Fibroblast of skin of left quadriceps (primary cell): ENCODE results near the gene CRB2.

ENCODE experiments used
- DNase-seq, 2 experiments: peaks; one replicate each; pipeline ENCODE4 v3.0.0-alpha.2; 2013; ENCODE audit warnings: low read depth in 2 of 2

CRB2 gene

DNA sequence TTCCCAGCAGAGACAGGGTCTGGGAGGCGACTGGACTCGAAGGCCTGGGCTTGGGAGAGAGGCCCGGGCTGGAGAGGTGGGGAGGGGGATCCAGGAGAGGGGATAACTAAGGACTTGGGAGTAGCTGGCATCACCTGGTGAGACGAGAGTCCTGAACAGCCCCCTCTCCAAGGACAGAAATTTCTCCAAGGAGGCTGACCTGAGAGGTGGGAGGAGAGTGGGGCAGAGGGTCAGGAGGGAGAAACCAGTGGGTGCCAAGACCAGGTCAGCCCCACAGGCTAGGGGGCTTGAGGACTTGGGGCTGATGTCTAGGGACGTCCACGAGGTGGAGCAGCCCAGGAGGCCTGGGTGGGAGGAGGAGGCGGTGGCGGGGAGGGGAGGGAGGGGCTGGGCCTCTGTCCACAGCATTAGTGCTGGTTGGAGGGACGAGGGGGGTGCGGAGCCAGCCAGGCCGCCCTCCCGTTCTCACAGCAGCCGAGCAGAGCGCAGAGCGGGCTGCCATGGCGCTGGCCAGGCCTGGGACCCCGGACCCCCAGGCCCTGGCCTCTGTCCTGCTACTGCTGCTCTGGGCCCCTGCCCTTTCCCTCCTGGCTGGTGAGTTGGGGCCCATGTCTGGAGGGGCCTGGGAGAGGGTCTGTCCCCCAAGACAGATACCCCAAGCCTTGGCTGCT, at the start of gene CRB2:
CRB2 (plus strand) TSS at position 437 of the 671 bp plus-strand sequence; CDS start at position 501, 64 bp downstream.
- DNase-seq: no peak

DNA sequence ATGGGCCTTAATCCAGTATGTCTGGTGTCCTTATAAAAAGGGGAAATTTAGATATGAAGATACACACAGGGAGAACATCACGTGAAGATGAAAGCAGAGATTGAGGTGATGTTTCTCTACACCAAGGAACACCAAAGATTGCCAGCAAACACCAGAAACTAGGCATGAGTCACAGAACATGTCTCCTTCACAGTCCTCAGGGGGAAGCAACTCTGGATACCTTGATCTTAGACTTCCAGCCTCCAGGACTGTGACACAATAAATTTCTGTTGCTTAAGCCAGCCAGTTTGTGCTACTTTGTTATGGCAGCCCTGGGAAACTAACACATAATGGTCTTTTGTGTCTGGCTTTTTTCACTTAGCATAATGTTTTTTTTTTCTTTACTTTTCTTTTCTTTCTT, 46.4 kb upstream of the CRB2 start:
- no peak for DNase-seq

GRCh38 chr9:123310551-123311249, 45.3 kb upstream of the CRB2 start:
- no peak for DNase-seq

DNA sequence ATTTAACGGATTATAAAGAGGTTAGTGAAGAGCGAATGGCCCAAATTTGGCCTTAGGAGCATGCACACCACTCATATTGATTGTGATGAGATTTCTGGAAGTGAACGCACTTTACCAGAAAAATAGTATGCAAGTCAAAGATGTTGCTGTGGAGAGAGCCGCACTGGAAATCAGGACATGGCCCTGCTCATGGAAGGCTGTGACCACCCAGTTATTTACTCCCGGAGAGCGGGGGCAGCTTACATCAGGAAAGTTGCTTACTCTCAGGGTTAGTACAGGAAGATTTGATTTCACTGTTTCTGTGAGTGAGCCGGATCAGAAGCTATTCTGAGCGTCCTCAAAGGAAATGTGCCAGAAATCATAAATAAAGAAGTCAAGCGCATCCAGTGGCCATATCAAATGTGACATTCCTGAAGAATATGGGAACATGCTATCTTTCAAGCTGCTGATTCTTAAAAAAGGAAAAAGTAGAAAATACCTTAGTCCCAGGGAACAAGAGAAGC, 44.7 kb upstream of the CRB2 start:
- DNase-seq: no peak

DNA sequence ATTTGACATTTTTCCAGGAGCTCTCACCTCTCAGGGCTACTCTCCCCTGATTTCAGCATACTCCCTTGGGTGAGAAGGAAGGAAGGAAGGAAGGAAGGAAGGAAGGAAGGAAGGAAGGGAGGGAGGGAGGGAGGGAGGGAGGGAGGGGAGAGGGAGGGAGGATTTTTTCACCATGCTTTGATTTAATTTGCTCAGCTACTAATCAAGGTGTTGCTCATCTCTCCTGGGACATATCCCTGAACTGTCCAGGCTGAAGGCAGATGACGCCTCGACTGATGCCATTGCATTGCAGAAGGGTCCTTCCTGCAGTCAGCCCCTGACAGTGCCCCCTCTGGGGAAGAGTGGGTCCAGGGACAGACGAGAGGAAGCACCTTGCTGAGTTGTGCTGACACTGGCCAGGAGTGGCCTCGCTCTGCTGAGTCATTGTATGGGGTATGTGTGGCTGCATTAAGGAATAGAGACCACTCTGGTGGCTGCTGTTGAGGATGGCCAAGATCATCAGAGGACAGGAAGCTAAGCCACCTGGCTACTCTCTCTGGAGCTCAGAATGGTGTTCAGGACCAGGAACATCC, 43.6 kb upstream of the CRB2 start:
- no peak for DNase-seq

DNA sequence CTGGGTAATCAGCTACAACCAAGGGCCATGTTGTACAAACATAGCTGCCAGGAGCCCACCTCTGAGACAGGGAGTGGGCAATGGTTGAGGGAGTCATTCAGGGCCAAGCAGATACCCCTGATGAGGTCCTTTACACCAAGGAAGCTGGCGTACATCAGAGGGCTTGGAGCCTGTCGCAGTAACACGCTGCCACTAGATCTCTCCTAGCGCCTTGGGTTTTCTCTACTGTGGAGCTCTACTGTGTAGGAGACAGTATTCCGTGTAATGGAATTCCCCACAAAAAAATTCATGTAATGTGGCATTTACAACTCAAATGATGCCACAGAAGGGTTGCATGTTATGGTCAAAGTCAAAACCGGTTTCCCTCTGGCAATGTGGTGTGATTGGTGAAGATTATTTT, 41.4 kb upstream of the CRB2 start:
- no peak for DNase-seq

GRCh38 chr9:123315635-123316034, 40.4 kb upstream of the CRB2 start:
- no peak for DNase-seq

GRCh38 chr9:123316053-123316718, 39.8 kb upstream of the CRB2 start:
- no peak for DNase-seq

DNA sequence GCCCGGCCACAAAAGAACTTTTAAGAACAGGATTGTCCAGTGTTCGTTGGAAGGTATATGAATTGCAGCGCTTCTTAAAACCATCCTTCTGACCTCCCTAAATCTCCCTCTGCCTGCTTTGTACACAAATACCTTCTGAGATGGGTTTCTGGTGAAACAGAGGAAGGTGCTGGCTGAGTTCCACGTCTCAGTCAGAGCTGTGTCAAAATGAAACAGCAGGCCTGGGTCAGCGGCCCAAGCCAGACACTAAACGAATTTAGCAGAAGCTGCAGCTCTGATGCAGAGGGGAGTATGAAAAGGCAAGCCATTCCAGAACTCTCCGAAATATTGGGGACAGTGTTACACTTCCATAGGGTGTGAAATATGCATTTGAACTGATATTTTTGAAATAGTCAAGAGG, 37.8 kb upstream of the CRB2 start:
- no peak for DNase-seq

DNA sequence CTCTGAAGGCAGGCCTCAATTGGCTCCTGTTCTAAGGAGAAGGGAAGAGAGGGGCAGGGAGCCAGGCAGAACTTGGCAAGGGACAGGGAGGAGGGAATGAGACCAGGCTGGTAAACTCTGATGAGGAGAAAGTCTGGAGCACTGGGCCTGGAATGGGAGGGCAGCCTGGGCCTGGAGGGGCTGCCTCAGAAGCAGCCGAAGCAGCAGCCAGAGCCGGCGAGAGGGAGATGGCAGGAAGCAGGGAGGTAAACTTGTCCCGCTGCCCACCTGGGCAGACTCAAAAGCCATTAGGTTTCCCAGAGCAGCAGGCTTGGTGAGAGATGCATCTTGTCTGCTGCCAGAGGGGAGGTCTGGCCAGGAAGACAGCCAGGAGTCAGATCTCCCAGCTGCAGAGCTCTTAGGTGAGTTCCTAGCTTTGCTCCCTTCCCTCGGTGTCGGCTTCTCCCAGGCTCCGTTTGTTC, 37.0 kb upstream of the CRB2 start:
- DNase-seq: no peak

DNA sequence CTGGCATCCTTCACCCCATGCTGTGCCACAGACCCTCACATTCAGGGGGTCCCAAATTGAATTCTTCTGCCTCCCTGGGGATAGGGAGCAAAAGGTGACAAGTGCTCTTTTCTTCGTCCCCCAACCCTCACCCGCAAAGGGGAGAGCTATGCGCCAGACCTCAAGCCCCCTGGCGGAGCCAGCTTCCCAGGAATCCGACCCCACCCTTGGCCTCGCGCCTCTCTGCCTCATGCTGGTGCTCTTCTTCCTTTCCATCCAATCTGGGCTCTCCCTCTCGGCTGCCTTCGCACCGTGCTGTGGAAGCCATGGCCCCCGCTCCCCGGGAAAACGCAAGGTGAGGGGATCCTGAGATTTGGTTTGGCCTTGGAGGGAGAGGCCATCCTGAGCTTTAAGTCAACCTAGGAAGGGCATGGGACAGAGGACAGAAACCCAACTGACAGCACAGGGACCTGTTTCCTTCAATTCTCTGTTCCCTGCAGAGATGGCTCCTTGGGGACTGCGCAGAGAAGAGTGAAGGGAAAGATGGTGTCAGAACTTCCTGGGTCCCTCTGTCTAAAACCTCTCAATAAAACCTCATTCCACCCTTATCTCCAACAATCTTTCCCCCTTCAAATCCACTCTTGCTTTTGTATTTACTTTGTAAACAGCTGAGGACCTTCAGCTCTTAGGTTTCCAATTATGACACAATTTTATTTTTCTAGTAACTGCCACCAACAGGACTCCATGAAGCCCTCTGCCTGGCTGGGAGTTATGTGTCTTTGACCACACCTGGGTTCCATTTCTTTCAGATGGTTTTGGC, 36.3 kb upstream of the CRB2 start:
- no peak for DNase-seq

GRCh38 chr9:123320814-123321213, 35.2 kb upstream of the CRB2 start:
- DNase-seq: no peak

GRCh38 chr9:123321616-123322272, 34.3 kb upstream of the CRB2 start:
- no peak for DNase-seq

- no peak for DNase-seq
Measured at GRCh38 chr9:123322273-123323195, 33.5 kb upstream of the CRB2 start.

DNA sequence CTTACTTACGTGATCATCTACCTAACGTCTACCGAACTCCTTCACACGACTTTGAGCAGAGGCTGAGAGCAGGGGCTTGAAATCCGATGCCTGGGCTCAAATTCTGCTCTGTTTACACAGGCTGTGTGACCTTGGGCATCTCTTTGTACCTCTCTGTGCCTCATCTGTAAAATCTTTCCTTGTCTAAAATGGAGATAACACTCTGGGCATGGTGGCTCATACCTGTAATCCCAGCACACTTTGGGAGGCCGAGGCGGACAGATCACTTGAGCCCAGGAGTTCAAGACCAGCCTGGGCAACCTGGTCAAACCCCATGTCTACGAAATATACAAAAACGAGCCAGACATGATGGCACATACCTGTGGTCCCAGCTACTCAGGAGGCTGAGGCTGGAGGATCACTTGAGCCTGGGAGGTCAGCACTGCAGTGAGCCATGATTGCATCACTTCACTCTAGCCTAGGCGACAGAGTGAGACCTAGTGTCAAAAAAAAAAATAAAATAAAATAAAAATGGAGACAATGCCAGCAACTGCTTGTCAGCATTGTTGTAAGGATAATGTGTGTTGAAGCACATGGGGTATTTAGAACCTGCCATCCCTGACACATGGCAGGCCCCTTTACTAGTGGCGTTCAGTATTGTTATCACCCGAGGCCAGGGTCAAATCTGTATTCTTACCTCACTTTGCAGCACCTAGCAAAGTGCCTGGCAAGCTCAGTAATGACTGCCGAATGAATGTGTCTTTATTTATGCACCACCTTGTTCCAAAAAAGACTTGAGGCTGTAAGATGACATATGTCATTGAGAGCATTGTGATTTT, 32.6 kb upstream of the CRB2 start:
- DNase-seq: no peak

GRCh38 chr9:123324767-123325183, 31.2 kb upstream of the CRB2 start:
- DNase-seq: no peak

DNA sequence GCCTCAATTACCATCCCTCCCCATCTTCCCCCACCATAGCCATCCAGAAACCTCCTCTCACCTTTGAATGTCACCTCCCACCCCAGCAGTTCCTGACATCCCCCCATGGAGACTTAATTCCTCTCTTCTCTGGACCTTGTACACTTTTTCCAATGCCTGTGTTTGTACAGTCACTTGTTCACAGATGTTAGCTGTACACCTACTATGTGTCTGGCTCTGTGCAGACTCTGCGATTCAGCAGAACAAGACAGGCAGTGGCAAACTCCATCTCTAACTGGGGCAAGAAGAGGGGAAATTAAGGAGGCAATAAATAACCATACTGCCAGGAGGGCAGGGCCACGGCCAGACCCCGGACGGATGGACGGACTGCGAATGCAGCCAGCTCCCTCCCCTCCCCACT, 29.8 kb upstream of the CRB2 start:
- no peak for DNase-seq

DNA sequence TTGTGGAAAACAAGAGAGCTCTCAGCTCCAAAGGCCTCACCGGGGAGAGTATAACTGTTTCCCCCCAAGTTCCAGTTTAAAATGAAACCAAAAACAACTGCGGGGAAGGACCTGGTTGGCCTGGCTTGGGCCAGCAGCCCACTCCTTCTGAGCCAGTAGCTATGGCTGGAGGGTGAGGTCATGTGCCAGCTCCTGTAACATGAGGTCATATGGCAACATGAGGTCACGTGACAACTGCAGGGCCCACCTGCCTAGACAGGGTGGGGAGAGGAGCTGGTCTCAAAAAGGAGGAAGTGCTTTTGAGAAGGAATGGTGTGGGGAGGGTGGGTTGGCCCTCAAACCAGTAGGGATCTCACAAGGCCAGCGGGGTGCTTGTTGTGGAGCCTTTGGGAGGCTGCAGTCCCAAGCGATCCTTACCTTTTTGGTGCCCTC, 29.3 kb upstream of the CRB2 start:
- no peak for DNase-seq

GRCh38 chr9:123327697-123328100, 28.3 kb upstream of the CRB2 start:
- no peak for DNase-seq
